ENCODE measurements around the gene TXNDC12.

GRCh38 chr1:52022133-52022532 is 32.9 kb downstream of the TXNDC12 start:
- TF ChIP-seq CTCF (IDR thresholded peaks at IDR 0.05) (no peak), POLR2A (IDR thresholded peaks at IDR 0.05) (no peak)

Measured in adrenal gland (tissue), 5 donors.